Astrocyte of the cerebellum (primary cell): ENCODE data around the gene CREBZF.

Experiments used
- DNase-seq: peaks from one replicate; pipeline ENCODE4 v3.0.0-alpha.2; 2011; ENCODE audit warnings: low read depth
- H3K4me3 ChIP-seq: 2 replicates; pipeline ENCODE4 v1.5.1; 2011; ENCODE audit warnings: mild to moderate bottlenecking, low read depth, low read length, moderate library complexity
- CTCF ChIP-seq: IDR thresholded peaks from 2 replicates; pipeline ENCODE4 v1.5.1; 2012; ENCODE audit warnings: low read length, low read depth, moderate library complexity, mild to moderate bottlenecking; ENCODE audit errors: missing control alignments
- in situ Hi-C: cut with HindIII; loops from 2 replicates; pipeline ENCODE4 v1.10.0; 2017; ENCODE audit warnings: low sequenced_read_pairs

CREBZF gene

GRCh38 chr11:85668157-85668556 lies 3.2 kb upstream of the CREBZF start:
- no peak for TF ChIP-seq CTCF

DNA sequence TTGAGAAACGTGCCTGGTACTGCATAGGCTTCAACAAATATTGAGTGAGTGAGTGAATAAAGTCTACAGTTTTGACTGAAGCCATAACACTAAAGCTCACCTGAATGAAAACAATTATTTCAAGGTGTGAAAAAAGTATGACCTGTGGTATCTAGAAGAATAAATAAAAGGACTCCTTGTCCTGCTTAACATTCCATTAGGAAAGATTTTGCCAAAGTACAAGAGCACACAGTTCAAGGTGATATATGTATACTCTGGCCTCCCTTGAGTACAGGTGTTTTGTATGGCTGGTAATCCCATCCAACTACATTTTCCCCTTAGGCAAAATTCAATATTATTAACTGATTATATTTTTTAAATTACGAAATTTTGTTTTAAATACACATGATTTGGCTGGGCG lies 1.8 kb upstream of the CREBZF start:
- TF ChIP-seq CTCF: no peak
- in situ Hi-C loops: no loop called here

More at GRCh38 chr11:85668157-85668556, 3.2 kb upstream of the CREBZF start:
- in situ Hi-C loops: no loop called here
- no peak overlapping the region for H3K4me3 ChIP-seq
- no peak for DNase-seq

GRCh38 chr11:85665733-85666132 lies 804 bp upstream of the CREBZF start:
- H3K4me3 ChIP-seq: no peak overlapping the region
- no peak for TF ChIP-seq CTCF
- in situ Hi-C loops: no loop called here
- DNase-seq: no peak

More for the DNA sequence above, 1.8 kb upstream of the CREBZF start:
- H3K4me3 ChIP-seq: no peak overlapping the region
- no peak for DNase-seq

GRCh38 chr11:85663753-85664614 lies 945 bp downstream of the CREBZF start:
- in situ Hi-C loops: no loop called here

DNA sequence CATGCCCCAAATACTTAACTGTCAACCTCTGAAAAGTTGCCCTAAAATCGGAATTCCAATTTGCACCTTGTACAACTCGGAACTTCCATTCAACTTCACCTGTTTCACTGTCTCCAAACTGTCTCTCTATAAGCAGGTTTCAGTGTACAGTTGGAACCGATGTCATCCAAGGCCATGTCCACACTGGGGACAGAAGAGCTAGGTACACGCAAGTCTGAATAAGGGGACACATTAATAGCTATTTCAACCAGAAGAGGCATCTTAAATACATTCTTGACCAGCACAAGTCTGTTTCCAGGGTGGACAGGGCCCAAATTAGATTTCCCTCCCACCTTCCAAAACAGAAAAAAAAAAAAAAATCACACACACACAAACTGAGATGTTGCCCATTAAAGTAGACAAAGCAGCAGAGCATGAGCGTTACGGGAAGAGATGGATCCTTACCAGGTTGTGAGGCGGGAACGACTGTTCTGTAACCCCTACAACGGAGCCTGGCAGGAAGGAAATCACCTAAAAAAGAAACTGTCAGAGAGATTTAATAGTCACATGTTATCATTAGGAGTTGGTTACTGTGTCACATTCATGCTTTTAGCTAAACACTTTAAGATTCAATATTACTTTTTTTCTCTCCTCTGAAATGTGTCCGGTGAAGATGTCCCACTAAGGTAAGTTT lies 1.7 kb downstream of the CREBZF start:
- no peak for DNase-seq
- TF ChIP-seq CTCF: no peak
- in situ Hi-C loops: no loop called here
- peak overlapping the region; percentile 79 for H3K4me3 ChIP-seq

More at GRCh38 chr11:85663753-85664614, 945 bp downstream of the CREBZF start:
- TF ChIP-seq CTCF: peak; percentile 36
- no peak for DNase-seq
- H3K4me3 ChIP-seq: peak overlapping the region; percentile 79

DNA sequence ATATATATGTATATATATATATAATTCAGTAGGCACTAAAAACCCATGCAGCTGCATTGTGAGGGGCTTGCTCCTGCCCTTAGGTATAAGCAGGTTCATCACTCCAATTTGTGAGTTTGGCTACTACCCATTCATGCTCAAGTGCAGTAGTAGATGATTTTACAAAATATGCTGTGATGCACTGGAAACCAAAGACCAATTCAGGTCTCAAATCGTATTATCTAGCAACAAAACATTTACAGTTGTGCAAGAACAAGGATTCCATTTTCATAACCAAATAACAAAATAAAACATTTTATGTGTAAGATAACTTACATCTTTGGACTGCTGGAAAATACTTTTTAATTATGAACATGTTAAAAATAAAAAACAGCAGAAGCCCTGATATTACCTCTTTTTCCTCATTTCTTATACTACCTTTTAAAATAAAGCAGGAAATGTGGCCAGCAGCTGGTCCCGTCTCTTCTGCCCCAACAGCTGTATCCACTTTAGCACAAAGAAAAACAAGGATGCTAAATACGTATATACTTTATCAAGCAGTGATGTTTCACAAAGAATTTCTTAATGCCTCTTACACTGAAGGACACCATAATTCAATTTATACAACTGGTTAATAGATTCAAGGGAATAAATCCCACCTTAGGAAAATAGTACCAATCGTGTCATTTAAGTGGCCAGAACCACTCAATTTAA lies 2.8 kb downstream of the CREBZF start:
- no peak for DNase-seq
- in situ Hi-C loops: no loop called here
- peak overlapping the region; percentile 79 for H3K4me3 ChIP-seq
- no peak for TF ChIP-seq CTCF
